HAP-1 (cell line): ENCODE measurements around the gene FOXJ1.
"Not testable (repeated sequence)": the region's sequence is repeated elsewhere in the genome, so short reads cannot be mapped to it uniquely, and the experiment has no call there.

ENCODE experiments used
- DNase-seq, 2 experiments: peaks; one replicate each; pipeline ENCODE4 v3.0.0-alpha.2; 2016 to 2020; ENCODE audit warnings: low spot score in 2 of 2
- H3K27me3 ChIP-seq: fragments of 250-450 bp; sonication (Bioruptor Pico); 2 replicates; pipeline ENCODE4 v1.5.1; 2020; ENCODE audit warnings: low read depth, mild to moderate bottlenecking, moderate library complexity
- H3K36me3 ChIP-seq: fragments of 250-450 bp; sonication (Bioruptor Pico); replicated peaks from 2 replicates; pipeline ENCODE4 v1.5.1; 2020; ENCODE audit warnings: mild to moderate bottlenecking
- H3K4me1 ChIP-seq: fragments of 250-450 bp; sonication (Bioruptor Pico); 2 replicates; pipeline ENCODE4 v1.5.1; 2020; ENCODE audit warnings: mild to moderate bottlenecking
- H3K4me3 ChIP-seq: fragments of 250-450 bp; sonication (Bioruptor Pico); 2 replicates; pipeline ENCODE4 v1.5.1; 2020; ENCODE audit warnings: mild to moderate bottlenecking, moderate library complexity
- H3K9me3 ChIP-seq: fragments of 250-450 bp; sonication (Bioruptor Pico); 2 replicates; pipeline ENCODE4 v1.5.1; 2020; ENCODE audit warnings: mild to moderate bottlenecking, moderate library complexity
- in situ Hi-C: fragments of 300-500 bp; cut with MboI; formaldehyde crosslinking; loops from 3 replicates; pipeline ENCODE4 v1.14.3; 2020; ENCODE audit warnings: low sequenced_read_pairs, inconsistent platforms, mixed read lengths

Gene FOXJ1, protein sequence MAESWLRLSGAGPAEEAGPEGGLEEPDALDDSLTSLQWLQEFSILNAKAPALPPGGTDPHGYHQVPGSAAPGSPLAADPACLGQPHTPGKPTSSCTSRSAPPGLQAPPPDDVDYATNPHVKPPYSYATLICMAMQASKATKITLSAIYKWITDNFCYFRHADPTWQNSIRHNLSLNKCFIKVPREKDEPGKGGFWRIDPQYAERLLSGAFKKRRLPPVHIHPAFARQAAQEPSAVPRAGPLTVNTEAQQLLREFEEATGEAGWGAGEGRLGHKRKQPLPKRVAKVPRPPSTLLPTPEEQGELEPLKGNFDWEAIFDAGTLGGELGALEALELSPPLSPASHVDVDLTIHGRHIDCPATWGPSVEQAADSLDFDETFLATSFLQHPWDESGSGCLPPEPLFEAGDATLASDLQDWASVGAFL

DNA sequence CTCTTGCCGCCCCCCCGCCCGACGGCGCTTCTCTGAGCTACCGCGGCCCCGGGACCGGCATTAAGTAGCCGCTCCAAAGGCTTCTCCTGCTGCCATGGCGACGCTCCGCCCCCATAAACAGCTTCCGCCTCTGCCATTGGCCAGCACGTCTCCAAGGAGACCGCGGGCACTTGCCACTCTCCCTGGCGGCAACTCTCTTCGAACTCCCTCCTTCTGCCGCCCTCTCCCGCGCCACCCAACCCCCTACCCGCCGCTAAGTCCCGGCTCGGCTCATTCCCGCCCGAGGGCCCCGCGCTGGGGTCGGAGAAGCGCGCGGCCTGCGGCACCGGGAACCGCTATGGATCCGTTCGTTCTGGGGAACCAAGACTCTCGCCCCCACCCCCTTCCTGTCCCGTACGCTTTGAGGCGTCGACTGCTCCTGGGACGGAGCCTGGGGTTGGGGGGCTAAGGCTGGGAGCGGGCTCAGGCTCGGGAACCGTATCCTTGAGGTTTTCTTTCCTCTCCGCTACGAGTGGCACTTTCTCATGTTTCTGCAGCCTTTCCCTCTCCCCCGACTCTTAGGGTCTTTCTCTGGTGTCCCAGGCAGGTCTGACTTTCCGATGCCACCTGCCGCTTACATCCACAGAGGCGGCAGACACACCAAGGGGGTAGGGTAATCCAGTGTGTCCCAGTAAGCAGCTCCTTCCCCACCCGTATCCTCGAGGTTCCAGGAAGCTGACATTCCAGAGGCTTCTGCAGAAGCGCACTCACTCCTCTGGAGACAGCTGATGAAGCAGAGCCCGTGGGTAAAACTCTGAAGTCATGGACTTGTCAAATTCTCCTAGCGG, at the start of gene FOXJ1:
Gene FOXJ1 (minus strand): TSS at position 34 of the 827 bp plus-strand sequence. CDS start 850 bp downstream, outside the sequence.
- peaks cover 9% of the 10 kb centered on the region for H3K4me1 ChIP-seq
- H3K36me3 ChIP-seq: no peaks in the 10 kb centered on the region; the same call in 1 of the 2 replicates
- DNase-seq: peak; percentile 94 to 96
- H3K4me3 ChIP-seq: peak within 1 kb of the TSS; percentile 39
- in situ Hi-C loops: no loop called here
- no peaks in the 10 kb centered on the region for H3K27me3 ChIP-seq
- H3K9me3 ChIP-seq: no peaks in the 10 kb centered on the region

DNA sequence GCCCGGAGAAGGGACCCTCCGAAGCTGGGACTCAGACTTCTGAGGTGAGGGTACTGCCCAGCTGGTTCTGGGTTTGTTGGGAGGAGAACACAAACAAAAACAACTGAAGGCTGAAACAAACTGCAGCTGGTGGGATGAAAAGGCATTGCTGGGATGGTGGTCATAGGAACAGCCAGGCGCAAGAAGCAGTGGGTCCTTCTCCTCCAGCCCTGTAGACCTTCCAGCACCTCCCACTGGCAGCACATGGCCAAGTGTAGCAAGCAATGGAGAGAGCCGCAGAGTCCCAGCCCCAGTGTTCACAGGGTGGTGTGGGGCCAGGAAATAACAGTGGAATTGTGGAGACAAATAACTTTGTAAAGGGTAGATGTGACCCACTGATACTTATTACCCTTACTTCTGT, 48.7 kb upstream of the FOXJ1 start:
- no peak for DNase-seq
- Histone ChIP-seq H3K4me1 (peaks cover 17% of the 10 kb centered on the region), H3K27me3 (no peaks in the 10 kb centered on the region), H3K4me3 (no peak overlapping the region), H3K9me3 (no peaks in the 10 kb centered on the region), H3K36me3 (no peaks in the 10 kb centered on the region)
- in situ Hi-C loops: no loop called here

DNA sequence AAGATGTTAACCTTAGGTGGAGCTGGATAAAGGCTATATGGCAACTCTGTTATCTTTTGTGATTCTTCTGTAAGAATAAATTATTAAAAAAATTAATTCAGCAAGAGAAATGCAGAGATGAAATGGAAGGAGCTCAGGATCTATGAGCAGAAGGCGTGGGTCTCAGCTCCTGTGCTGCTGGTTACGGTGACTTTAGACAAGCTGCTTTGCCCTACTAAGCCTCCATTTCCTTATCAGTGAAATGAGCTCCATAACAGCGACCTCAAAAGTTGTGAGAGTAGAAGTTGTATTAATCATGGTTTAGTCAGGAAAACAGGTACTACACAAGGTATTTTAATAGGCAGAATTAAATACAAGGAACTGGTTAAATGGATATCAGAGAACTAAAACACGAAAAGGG, 48.2 kb upstream of the FOXJ1 start:
- in situ Hi-C loops: no loop called here
- Histone ChIP-seq H3K27me3 (no peaks in the 10 kb centered on the region), H3K4me1 (peaks cover 17% of the 10 kb centered on the region), H3K9me3 (no peaks in the 10 kb centered on the region), H3K36me3 (no peaks in the 10 kb centered on the region), H3K4me3 (no peak overlapping the region)
- no peak for DNase-seq

DNA sequence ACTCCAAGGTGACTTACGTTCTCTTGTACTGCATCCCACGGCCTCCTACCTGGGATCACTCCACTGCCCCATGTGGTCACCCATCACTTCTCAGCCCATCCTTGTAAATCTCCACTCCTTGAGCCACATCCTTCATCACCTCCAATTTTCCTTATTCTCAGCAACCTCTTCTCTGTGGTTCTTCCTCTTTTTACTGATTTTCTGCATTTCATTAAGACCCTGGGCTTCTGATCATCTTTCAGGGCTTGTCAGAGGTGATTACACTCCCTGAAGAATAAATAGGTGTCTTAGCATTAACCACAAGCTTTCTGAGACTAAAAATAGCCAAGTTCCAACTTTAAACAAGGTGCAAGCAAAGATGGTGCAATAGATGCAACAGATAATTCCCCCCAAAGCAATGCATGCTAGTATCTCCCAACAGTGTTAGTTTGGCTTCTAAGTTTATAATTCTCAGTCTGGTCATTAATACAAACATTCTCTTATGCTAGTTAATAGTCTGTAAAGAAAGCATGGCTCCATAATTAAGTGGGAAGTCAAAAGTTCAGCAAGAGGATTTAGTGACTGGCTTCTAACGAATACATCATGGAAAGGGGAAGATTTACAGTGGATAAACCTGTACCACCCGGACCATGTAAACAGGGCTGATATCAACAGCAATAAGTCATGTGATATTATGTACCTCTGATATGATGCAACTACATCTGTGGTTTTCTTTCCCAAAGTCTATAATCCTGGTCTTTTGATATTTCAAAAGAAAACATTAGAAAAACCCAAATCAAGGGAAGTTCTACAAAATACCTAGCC, 47.4 kb upstream of the FOXJ1 start:
- H3K4me3 ChIP-seq: no peak overlapping the region
- H3K27me3 ChIP-seq: no peaks in the 10 kb centered on the region
- H3K36me3 ChIP-seq: no peaks in the 10 kb centered on the region
- peaks cover 17% of the 10 kb centered on the region for H3K4me1 ChIP-seq
- DNase-seq: no peak
- H3K9me3 ChIP-seq: no peaks in the 10 kb centered on the region
- in situ Hi-C loops: no loop called here

DNA sequence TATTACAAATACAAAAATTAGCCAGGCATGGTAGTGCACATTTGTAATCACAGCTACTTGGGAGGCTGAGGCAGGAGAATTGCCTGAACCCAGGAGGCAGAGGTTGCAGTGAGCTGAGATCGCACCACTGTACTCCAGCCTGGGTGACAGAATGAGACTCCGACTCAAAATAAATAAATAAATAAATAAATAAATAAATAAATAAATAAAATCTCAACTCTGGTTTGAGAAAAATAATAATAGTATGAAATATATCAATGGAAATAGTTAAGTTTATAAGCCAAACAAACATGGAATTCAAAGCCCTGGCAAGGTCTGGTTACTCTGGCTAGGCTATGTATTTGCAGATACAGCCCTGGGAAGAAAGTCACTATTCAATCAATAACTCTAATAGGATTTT, 45.7 kb upstream of the FOXJ1 start:
- H3K36me3 ChIP-seq, H3K27me3 ChIP-seq, H3K4me3 ChIP-seq, in situ Hi-C loops, H3K9me3 ChIP-seq, DNase-seq: not testable (repeated sequence)
- peaks cover 15% of the 10 kb centered on the region for H3K4me1 ChIP-seq

DNA sequence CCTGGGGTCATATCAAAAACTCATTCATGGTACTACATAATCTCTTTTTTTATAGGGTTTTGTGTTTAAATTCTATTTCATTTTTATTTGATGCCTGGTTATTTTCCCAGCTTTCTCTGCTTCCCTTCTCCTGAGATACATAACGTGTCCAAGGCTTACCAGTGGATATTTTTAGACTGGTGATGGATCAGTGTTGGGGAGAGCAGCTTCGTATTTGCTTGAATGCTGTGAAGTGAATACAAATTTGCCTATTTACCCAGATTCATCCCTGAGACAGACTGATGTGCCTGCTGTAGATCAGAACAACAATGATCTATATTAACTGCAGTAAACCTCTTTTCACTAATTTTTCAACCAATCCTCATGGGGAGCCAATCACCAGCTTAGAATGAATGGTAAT, 43.2 kb upstream of the FOXJ1 start:
- DNase-seq: no peak
- no peaks in the 10 kb centered on the region for H3K36me3 ChIP-seq
- no peaks in the 10 kb centered on the region for H3K9me3 ChIP-seq
- H3K27me3 ChIP-seq: no peaks in the 10 kb centered on the region
- no peak overlapping the region for H3K4me3 ChIP-seq
- in situ Hi-C loops: loop anchor here (5.0 kb wide), 1 partner anchor 62 kb away; no protein-coding TSS in a partner anchor
- peaks cover 6% of the 10 kb centered on the region for H3K4me1 ChIP-seq

DNA sequence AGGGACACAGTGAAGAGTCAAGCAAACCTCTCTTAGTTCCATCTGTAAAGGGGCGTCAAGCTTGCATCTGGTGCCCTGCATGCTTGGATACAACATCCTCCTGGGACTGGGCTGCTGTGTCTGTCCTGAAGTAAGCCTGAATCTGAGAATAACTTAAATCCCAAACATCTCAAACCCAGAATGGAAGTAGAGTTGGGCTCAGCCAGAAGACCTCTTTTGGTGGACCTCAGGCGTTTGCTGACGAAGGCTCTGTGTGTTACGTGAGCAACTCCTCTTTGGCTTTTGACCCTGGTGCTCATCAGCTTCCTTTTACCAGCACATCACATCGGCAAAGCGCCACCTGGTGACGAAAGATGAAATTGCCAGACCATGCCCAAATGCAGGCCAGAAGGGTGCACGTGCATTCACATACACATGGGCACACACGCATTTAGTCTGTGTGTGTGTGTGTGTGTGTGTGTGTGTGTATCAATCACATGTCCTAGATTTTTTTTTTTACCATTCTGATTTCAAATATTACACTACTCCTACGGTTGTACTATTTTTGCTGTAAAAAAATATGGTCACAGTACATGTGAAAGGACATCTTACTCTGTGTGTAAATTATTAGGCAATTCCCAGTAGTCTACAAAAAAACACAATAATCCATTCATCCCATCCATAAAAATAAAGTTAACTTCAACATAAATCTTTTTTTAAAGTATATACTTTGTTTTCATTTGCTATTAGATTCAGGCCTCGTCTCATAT, 41.1 kb upstream of the FOXJ1 start:
- Histone ChIP-seq H3K4me1 (peaks cover 6% of the 10 kb centered on the region), H3K9me3 (no peaks in the 10 kb centered on the region), H3K27me3 (no peaks in the 10 kb centered on the region), H3K36me3 (no peaks in the 10 kb centered on the region), H3K4me3 (no peak overlapping the region)
- peak; percentile 82 to 94 for DNase-seq
- in situ Hi-C loops: loop anchor here (5.0 kb wide), 1 partner anchor 60 kb away; no protein-coding TSS in a partner anchor

DNA sequence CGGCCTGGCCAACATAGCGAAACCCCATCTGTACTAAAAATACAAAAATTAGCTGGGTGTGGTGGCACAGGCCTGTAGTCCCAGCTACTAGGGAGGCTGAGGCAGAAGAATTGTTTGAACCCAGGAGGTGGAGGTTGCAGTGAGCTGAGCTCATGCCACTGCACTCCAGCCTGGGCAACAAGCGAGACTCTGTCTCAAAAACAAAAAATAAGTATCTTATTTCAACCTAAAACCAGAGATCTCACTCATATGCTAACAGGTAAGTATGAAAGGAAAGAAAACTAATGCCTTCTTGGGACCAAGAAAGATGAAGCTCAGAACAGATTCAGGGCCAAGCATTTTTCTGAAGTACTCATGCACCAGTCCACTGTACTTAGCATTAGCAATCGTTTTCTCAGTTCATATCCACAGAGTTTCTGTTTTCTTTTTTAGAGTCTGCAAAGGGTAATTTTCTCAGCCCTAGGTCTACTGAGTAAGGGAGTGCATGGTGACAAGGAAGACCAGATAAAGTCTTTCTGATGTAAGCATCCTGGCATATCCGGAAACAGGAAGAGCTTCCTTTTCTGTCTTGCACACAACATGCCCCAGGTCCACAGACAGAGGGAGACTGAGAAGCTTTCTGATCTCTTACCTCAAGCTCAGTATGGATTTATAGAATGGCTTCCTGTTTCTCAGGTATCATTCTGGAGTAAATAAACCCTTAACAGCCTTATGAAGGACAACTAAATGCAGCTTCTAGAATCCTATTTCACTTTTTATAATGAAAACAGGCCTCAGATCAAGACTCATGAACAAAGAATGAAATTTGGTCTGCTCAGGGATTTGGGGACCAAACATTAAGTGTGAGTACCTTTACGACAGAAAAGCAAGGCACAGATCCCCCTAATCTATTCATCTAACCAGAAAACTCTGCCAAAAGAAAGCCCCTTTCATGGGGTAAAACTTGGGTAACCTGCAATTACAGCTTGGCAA, 38.7 kb upstream of the FOXJ1 start:
- Histone ChIP-seq H3K4me3 (no peak overlapping the region), H3K36me3 (no peaks in the 10 kb centered on the region), H3K4me1 (peaks cover 6% of the 10 kb centered on the region), H3K9me3 (no peaks in the 10 kb centered on the region), H3K27me3 (no peaks in the 10 kb centered on the region)
- DNase-seq: no peak
- in situ Hi-C loops: loop anchor here (5.0 kb wide), 1 partner anchor 57 kb away; no protein-coding TSS in a partner anchor

DNA sequence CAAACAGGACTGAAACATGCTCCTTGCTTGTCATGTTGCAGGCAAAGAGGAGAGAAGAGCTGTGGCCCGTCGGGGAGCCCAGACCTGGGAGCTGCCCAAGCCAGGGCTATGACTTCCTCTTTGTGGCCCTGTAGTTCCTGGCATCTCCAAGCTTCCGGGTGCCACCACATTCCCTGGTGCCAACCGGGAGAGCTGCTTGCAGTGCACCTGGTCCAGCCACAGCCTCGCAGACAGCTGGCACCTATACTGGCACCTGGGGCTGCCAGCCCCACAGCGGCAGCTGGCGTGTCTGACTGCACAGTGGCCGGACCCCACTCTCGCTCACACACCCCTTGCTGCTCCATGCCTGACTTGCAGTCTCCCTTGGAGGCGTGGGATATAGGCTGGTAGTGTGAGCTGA, 37.1 kb upstream of the FOXJ1 start:
- Histone ChIP-seq H3K27me3 (no peaks in the 10 kb centered on the region), H3K36me3 (no peaks in the 10 kb centered on the region), H3K4me3 (no peak overlapping the region), H3K9me3 (no peaks in the 10 kb centered on the region), H3K4me1 (peaks cover 6% of the 10 kb centered on the region)
- in situ Hi-C loops: no loop called here
- no peak for DNase-seq

DNA sequence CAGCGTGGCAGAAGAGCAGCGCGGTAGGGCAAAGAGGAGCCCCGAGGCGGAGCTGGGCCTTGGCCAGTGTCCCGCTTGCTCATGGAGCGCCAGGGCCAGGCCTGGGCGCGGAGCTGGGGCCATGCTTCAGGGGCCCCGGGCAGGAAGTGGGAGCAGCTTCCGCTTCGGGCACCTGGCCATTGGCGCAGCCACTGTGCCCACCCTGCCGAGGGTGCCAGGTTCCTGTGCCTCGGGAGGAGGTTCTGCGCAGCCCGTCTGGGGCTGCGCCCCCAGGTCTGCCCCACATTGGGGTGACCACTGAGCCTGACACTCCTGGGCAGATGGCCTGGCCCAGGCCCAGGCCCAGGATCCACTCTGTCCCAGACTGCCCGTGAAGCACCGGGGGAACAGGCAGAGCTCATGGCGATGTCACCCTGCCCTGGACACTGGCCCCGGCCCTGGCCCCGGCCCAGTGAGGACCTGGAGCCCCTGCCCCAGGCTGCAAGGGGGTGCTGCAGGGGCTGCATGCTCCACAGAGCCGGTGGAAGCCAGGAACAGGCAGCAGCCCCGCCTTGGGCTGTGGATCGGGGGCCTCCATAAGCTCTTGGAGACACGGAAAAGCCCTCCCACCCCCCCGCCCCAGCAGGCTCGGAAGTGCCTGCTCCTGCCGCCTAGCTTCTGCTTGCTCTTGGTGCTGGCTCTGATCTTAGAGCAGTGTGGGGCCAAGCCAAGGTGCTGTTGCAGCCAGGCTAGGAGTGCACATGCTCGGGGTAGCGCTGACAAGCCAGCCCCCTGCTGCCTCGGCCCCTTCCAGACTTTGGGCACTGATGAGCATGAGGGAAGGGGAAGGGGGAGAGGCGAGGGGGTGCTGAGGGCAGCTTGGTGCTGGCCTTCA, 35.9 kb upstream of the FOXJ1 start:
- Histone ChIP-seq H3K27me3 (no peaks in the 10 kb centered on the region), H3K36me3 (no peaks in the 10 kb centered on the region), H3K9me3 (no peaks in the 10 kb centered on the region), H3K4me1 (peaks cover 1% of the 10 kb centered on the region), H3K4me3 (no peak overlapping the region)
- in situ Hi-C loops: no loop called here
- no peak for DNase-seq

DNA sequence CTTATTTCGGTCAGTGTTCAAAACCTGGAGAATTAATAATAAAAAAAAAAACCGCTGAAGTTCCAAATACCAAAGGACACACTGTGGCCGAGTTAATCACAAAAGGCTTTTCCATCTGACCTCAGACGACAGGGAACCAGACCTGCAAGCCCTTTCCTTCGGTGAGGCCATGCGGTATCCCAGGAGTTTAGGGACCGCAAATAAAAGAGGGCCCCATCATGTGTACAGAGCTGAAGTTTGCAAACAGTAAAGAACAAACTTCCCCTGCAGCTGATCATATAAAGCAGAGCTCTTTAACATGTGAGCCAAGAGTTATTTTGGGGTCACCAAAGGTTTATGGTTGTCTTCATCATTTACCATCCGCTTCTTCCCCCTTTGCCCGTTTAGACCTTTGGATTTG, 33.0 kb upstream of the FOXJ1 start:
- no peaks in the 10 kb centered on the region; the same call in 1 of the 2 replicates for H3K4me1 ChIP-seq
- no peaks in the 10 kb centered on the region for H3K27me3 ChIP-seq
- no peak overlapping the region for H3K4me3 ChIP-seq
- H3K9me3 ChIP-seq: no peaks in the 10 kb centered on the region
- no peak for DNase-seq
- H3K36me3 ChIP-seq: no peaks in the 10 kb centered on the region
- in situ Hi-C loops: no loop called here
